ENCODE results near the gene PHOSPHO2.

The PHOSPHO2 gene

DNA sequence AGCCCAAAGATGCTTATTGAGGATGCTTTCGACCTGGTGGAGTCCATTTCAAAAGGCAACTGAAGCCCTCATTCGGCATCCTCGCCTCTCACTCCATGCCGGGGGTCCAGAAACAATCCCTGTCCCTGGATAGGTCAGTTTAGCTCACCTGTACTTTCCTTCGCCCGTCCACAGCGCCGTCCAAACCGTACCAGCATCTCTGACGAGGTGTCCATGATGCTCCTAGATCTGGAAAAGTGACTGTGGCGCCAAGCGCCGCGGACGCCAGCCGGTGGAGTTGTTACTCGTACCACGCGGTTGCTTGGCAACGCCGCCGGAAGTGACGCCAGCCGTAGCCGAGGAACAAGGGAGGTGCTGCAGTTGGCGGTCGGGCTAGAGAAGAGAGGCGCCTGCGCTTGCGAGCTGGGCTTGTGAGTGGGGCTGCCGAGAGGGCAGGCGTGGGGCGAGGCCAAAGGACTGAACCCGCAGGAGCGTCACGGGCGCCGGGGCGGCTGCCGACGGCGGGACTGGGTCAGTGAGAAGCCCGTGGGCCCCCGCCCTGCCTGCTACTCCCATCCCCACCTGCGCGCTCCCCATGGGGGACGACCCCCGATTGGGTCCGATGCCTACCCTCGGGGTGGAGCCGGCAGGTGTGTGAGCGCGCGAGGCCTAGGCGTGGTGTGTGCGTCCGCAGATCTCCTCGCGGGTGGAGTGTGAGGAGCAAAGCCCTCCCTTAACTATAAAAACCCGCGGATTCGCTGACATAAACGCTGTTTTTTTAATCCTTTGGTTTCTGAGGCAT lies at the start of gene PHOSPHO2, which contains the start of gene CFAP210:
Gene PHOSPHO2 (plus strand): TSS at position 357 of the 781 bp plus-strand sequence. CDS start 6,503 bp downstream, outside the sequence.
Gene CFAP210 (minus strand): TSS at position 293 of the 781 bp plus-strand sequence. CDS start 78 bp downstream, at position 215.
- DNase-seq = peak; percentile 82 to 89

DNA sequence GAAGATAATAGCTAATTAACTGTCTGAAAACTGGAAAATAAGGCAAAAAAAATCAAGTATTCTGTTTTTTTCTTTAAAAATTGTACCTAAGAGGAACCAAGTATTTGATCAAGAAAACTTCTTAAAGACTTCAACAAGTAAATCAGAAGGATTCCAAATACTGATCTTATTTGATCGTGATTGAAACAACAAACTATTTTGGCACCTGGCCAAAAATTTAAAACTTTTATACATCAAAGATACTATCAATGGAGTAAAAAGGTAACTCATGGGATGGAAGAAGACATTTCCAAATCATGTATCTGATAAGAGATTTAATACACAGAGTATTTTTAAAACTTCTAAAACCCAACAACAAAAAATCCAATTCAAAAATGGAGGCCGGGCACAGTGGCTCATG lies 46.8 kb upstream of the PHOSPHO2 start:
- no peak for DNase-seq

- DNase-seq = no peak
Observed at GRCh38 chr2:169649278-169649677, 45.0 kb upstream of the PHOSPHO2 start.

- no peak for DNase-seq
Observed at GRCh38 chr2:169653636-169654035, 40.6 kb upstream of the PHOSPHO2 start.

- DNase-seq = no peak
Observed at GRCh38 chr2:169656164-169656563, 38.1 kb upstream of the PHOSPHO2 start.

DNA sequence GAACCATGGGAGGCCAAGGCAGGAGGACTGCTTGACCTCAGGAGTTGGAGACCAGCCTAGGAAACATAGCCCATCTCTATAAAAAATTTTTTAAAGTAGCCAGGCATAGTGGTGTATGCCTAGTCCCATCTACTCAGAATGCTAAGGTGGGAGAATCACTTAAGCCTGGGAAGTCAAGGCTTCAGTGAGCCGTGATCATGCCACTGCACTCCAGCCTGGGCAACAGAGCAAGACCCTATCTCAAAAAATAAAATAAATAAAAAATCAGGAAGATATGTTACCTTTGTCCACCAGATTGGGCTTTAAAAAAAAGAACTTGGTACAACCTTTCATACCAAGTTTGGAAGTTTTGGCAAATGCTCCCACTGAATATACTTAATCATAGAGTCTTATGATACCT lies 35.4 kb upstream of the PHOSPHO2 start:
- DNase-seq = no peak

DNA sequence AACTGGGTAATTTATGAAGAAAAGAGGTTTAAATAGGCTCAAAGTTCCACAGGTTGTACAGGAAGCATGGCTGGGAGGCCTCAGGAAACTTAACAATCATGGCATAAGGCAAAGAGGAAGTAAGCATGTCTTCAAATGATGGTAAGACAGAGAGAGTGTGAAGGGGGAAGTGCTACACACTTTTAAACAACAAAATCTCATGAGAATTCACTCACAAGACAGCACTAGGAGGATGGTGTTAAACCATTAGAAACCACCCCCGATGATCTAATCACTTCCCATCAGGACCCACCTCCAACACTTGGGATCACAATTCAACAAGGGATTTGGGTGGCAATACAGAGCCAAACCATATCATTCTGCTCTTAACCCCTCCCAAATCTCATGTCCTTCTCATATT lies 34.9 kb upstream of the PHOSPHO2 start:
- peak; percentile 60 to 62 for DNase-seq

- DNase-seq = no peak
Observed at GRCh38 chr2:169661265-169661664, 33.0 kb upstream of the PHOSPHO2 start.

GRCh38 chr2:169662744-169663143 lies 31.5 kb upstream of the PHOSPHO2 start:
- DNase-seq = no peak

DNA sequence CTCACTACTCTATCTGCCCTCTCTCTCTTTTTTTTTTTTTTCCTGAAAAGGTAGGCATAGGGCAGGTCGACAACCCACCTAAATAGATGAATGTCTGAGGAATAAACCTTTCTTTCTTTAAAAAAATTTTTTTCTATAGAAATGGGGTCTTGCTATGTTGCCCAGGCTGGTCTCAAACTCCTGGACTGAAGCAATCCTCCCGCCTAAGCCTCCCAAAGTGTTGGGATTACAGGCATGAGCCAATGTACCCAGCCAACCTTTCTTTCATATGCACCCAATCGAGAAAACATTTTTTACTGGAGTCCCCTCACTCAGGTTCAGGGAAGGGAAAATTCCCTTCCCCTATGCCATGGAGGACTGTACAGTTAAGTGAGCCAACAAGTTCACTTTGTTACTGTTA lies 31.0 kb upstream of the PHOSPHO2 start:
- DNase-seq = no peak

DNA sequence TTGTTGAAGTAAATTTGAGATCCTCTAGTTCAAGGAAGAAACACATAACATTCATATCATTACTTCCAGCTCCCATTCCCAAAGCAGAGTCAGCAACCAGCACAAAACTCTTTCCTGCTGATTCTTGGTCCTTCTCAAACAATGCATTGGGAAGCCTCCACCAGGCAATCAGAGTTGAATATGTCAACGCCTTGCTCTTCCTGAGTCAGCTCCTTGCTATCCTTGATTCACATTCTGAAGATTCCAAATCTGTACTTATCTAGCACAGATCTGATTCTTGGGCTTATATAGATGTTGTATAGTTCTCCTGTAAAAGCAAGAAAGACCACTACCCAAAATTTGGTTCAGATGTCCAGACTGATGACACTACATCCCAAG lies 29.7 kb upstream of the PHOSPHO2 start:
- no peak for DNase-seq

- peak; percentile 7 to 17 for DNase-seq
Observed at GRCh38 chr2:169664978-169665930, 29.0 kb upstream of the PHOSPHO2 start.

DNA sequence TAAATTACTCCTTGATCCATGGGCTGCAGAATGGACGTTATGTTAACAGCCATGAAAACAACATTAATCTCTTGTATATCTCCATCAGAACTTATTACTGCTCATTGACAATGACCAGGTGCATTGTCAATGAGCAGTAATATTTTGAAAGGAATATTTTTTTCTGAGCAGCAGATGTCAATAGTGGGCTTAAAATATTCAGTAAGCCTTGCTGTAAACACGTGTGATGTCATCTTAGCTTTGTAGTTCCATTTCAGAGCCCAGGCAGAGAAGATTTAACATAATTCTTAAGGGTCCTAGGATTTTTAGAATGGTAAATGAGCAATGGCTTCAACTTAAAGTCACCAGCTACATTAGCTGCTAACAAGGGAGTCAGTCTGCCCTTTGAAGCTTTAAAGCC lies 26.7 kb upstream of the PHOSPHO2 start:
- no peak for DNase-seq

DNA sequence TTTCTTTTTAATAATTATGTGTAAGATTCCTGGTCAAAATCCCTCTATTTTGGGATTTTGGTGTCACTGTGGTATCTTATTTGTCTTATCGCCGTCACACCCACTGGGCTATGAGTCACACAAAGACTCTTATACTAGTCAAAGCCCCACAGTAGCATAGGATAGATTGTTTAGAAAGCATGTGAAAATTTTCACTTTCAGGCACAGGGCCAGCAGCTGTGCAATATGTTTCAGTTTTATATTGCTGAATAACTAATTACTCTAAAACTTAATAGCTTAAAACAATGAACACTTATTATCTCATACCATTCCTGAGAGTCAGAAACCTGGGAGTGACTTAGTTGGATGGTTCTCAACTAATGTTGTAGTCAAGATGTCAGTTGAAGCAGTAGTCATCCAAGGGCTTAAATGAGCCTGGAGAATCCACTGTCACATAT lies 24.0 kb upstream of the PHOSPHO2 start:
- no peak for DNase-seq

DNA sequence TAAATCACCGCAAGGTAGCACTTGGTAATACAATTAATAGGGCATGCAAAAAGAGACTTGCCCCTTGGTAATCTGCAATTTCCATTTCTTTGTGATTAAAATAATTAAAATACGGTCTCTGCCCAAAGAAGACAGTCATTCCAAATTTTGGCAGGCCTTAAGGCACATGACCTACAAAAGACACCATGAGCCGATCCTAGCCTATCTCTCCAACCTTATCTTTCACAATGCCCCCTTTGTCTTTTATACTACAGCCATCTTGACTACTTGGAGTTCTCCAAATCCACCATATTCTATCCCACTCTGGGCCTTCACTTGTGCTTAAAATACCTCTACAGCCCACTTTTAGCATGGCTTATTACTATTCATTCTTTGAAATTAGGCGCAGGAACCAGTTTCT lies 23.3 kb upstream of the PHOSPHO2 start:
- no peak for DNase-seq

- DNase-seq = no peak
Observed at GRCh38 chr2:169672406-169672805, 21.9 kb upstream of the PHOSPHO2 start.

GRCh38 chr2:169673106-169673505 lies 21.2 kb upstream of the PHOSPHO2 start:
- DNase-seq = no peak

- no peak for DNase-seq
Observed at GRCh38 chr2:169673921-169674320, 20.3 kb upstream of the PHOSPHO2 start.

- no peak for DNase-seq
Observed at GRCh38 chr2:169676357-169676756, 17.9 kb upstream of the PHOSPHO2 start.

DNA sequence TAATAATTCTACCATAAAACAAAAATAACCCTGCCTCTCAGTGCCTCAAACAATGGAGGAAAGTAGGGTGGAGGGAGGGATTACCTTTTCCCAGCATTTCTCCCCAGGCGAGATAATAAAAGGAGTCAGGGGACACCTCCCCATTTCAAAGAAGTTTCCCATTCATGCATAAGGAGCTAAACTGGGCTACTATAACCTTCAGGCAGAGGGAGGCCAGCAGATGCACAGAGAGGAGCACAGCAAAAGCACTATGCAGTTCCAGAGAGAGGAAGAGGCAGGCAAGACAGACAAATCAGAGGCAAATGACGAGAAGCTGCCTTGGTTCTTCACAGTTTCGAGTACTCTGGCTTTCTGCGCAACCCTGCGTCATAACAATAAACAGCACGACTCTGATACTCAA lies 17.4 kb upstream of the PHOSPHO2 start:
- DNase-seq = no peak

DNA sequence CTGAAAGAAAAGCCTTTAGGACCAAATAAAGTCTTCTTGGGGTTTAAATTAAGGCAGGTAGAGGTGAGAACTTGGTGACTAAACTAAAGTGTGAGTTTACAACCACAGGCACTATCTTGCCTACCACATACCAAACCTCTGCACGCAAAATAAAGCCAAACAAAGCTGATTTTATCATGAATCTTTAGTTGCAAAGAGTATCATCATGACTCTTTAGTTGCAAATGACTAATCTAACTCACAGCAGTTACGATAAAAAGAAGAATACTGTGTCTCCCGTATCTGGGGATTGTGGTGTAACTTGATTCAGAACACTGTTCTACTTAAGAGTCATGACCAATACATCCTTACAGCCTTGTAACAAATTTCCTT lies 11.2 kb upstream of the PHOSPHO2 start:
- no peak for DNase-seq

- DNase-seq = no peak
Observed at GRCh38 chr2:169683425-169684134, 10.7 kb upstream of the PHOSPHO2 start.

- no peak for DNase-seq
Observed at GRCh38 chr2:169684135-169684565, 10.1 kb upstream of the PHOSPHO2 start.

Data from AML-193 (cell line).